A549 treated with dexamethasone at 1 μM for 4 hours (cell line): ENCODE measurements around the gene THRAP3. TPM values are rescaled to one million over a fixed set of nuclear protein-coding genes. Genes with fewer than 3 reads are reported as not detected.

Experiments
- total RNA-seq: library from RNA; stranded (reverse); fragments of 200-300 nt; extraction: Qiagen RNA extraction; gene quantifications from 5 replicates; pipeline ENCODE4 v1.2.3, GENCODE V29; 2022

Gene THRAP3
- 75.5 to 96.8 TPM (median 88.5 TPM) in 5 replicates for total RNA-seq

GRCh38 chr1:36223996-36224536, at the start of gene THRAP3:
Gene THRAP3 (plus strand): TSS chr1:36224443. CDS start chr1:36282564, 58,121 bp downstream.

GRCh38 chr1:36306210-36306901, 82.1 kb downstream of the THRAP3 start, which contains the start of gene SH3D21:
Gene SH3D21 (plus strand): TSS chr1:36306368. CDS start chr1:36306421, 53 bp downstream.

GRCh38 chr1:36323636-36324352, 99.6 kb downstream of the THRAP3 start, which contains the start of gene EVA1B:
Gene EVA1B (minus strand): TSS chr1:36323645. CDS start chr1:36323037, 608 bp downstream.

Other genes starting within 250 kb of the THRAP3 start
- gene TEKT2, start 140.3 kb upstream of the THRAP3 start, total RNA-seq: 0.06 TPM in 1 of 5 replicates, not detected in the others
- 24.9 to 30.9 TPM (median 27.8 TPM) in 5 replicates for gene ADPRS, start 135.6 kb upstream of the THRAP3 start, total RNA-seq
- gene COL8A2, start 99.2 kb upstream of the THRAP3 start, total RNA-seq: 0.07 to 0.24 TPM (median 0.14 TPM) in 5 replicates
- gene TRAPPC3, start 75.0 kb upstream of the THRAP3 start, total RNA-seq: 79.0 to 95.1 TPM (median 87.9 TPM) in 5 replicates
- 220 to 267 TPM (median 258 TPM) in 5 replicates for gene MAP7D1, start 68.3 kb upstream of the THRAP3 start, total RNA-seq
- 1.5 to 3.3 TPM (median 2.5 TPM) in 5 replicates for gene SH3D21, start 81.9 kb downstream of the THRAP3 start, total RNA-seq
- 9.7 to 22.2 TPM (median 19.2 TPM) in 5 replicates for gene EVA1B, start 99.2 kb downstream of the THRAP3 start, total RNA-seq
- gene STK40, start 161.5 kb downstream of the THRAP3 start, total RNA-seq: 8.0 to 11.1 TPM (median 10.1 TPM) in 5 replicates
- gene LSM10, start 173.5 kb downstream of the THRAP3 start, total RNA-seq: 34.8 to 44.9 TPM (median 38.9 TPM) in 5 replicates
- gene OSCP1, start 226.0 kb downstream of the THRAP3 start, total RNA-seq: 4.6 to 6.6 TPM (median 5.9 TPM) in 5 replicates
- gene MRPS15, start 239.9 kb downstream of the THRAP3 start, total RNA-seq: 72.5 to 89.0 TPM (median 83.1 TPM) in 5 replicates